SK-N-SH (cell line): Measurements from ENCODE around the gene PTCD2. TPM values are rescaled to one million over a fixed set of nuclear protein-coding genes. Genes with fewer than 3 reads are reported as not detected.

Experiments used
- CTCF ChIA-PET: fragments of 300-600, 350-600 bp; formaldehyde crosslinking; extraction: SDS; loops from one replicate; lab custom pipeline; 2021; lab: Yijun Ruan, JAX
- POLR2A ChIA-PET: fragments of 350-600 bp; sonication (Branson Sonifier 250); formaldehyde crosslinking; extraction: SDS; loops from one replicate; lab custom pipeline; 2020; ENCODE audit warnings: antibody characterized with exemption, inconsistent platforms; lab: Yijun Ruan, JAX
- DNase-seq: peaks from one replicate; pipeline ENCODE4 v3.0.0; 2012
- H2AFZ ChIP-seq: fragments of 200-600 bp; sonication (generic); 2 replicates; pipeline ENCODE4 v1.8.1; 2016; ENCODE audit warnings: antibody characterized with exemption, mild to moderate bottlenecking, low read depth
- H3F3A ChIP-seq: fragments of 200-600 bp; sonication (generic); replicated peaks from 2 replicates; pipeline ENCODE3; 2016; ENCODE audit warnings: antibody characterized with exemption, mild to moderate bottlenecking; ENCODE audit not compliant: insufficient read depth
- H3K27ac ChIP-seq, 2 experiments: fragments of 200-500 bp in 1 of 2; fragments of 200-600 bp in 1 of 2; sonication (Bioruptor generic) in 1 of 2; sonication (generic), shearing (Covaris generic) in 1 of 2; 2 replicates each; pipeline versions ENCODE4 v1.5.1 to v1.6.1; 2014 to 2016; ENCODE audit warnings: low read depth in 2 of 2, inconsistent platforms in 1 of 2, low read length in 1 of 2, mild to moderate bottlenecking in 1 of 2, mixed read lengths in 1 of 2
- H3K27me3 ChIP-seq: fragments of 200-600 bp; sonication (generic), shearing (Covaris generic); 2 replicates; pipeline ENCODE4 v1.6.1; 2016; ENCODE audit warnings: mixed run types; ENCODE audit not compliant: insufficient read depth
- H3K36me3 ChIP-seq, 2 experiments: fragments of 200-500 bp in 1 of 2; fragments of 200-600 bp in 1 of 2; sonication (Bioruptor generic) in 1 of 2; sonication (generic) in 1 of 2; replicated peaks in 1 of 2; 2 replicates each; pipeline versions ENCODE3 to v1.5.1; 2014 to 2016; ENCODE audit warnings: low read length in 1 of 2, mild to moderate bottlenecking in 1 of 2; ENCODE audit not compliant: insufficient read depth in 2 of 2, control insufficient read depth in 1 of 2
- H3K4me1 ChIP-seq, 2 experiments: fragments of 200-500 bp in 1 of 2; fragments of 200-600 bp in 1 of 2; sonication (Bioruptor generic) in 1 of 2; sonication (generic), shearing (Covaris generic) in 1 of 2; 2 replicates each; pipeline versions ENCODE4 v1.5.1 to v1.6.1; 2014 to 2016; ENCODE audit warnings: low read depth in 1 of 2, low read length in 1 of 2, mixed run types in 1 of 2; ENCODE audit not compliant: insufficient read depth in 2 of 2, control insufficient read depth in 1 of 2
- H3K4me2 ChIP-seq: fragments of 200-600 bp; sonication (generic), shearing (Covaris generic); 2 replicates; pipeline ENCODE4 v1.6.1; 2017; ENCODE audit warnings: mixed run types
- H3K4me3 ChIP-seq, 2 experiments: fragments of 200-500 bp in 1 of 2; fragments of 200-600 bp in 1 of 2; sonication (Bioruptor generic) in 1 of 2; sonication (generic), shearing (Covaris generic) in 1 of 2; 2 replicates each; pipeline versions ENCODE4 v1.5.1 to v1.8.1; 2014 to 2016; ENCODE audit warnings: low read depth in 2 of 2, inconsistent platforms in 1 of 2, low read length in 1 of 2, mild to moderate bottlenecking in 1 of 2, mixed read lengths in 1 of 2, moderate library complexity in 1 of 2
- H3K79me2 ChIP-seq: fragments of 200-600 bp; sonication (generic); 2 replicates; pipeline ENCODE4 v1.8.1; 2017; ENCODE audit warnings: mild to moderate bottlenecking; ENCODE audit not compliant: insufficient read depth
- H3K9ac ChIP-seq: fragments of 200-600 bp; sonication (generic); 2 replicates; pipeline ENCODE4 v1.6.1; 2017; ENCODE audit warnings: mixed run types
- H3K9me2 ChIP-seq: fragments of 200-600 bp; sonication (generic); 2 replicates; pipeline ENCODE4 v1.6.1; 2017; ENCODE audit warnings: mixed run types
- H3K9me3 ChIP-seq: fragments of 200-600 bp; sonication (generic); 2 replicates; pipeline ENCODE4 v1.6.1; 2017; ENCODE audit warnings: mixed run types, mild to moderate bottlenecking, moderate library complexity
- H4K20me1 ChIP-seq: fragments of 200-600 bp; sonication (generic); 2 replicates; pipeline ENCODE4 v1.6.1; 2017; ENCODE audit warnings: mild to moderate bottlenecking, mixed run types; ENCODE audit not compliant: insufficient read depth
- CTCF ChIP-seq: fragments of 200-600 bp; sonication (generic); IDR thresholded peaks from 2 replicates; pipeline ENCODE4 v1.6.1; 2017; ENCODE audit warnings: antibody characterized with exemption, mild to moderate bottlenecking, moderate library complexity
- EP300 ChIP-seq, 2 experiments: IDR thresholded peaks; 2 replicates each; pipeline versions ENCODE4 v1.4.0 to v1.6.1; 2012; ENCODE audit warnings: borderline replicate concordance in 1 of 2, low read depth in 1 of 2, low read length in 1 of 2
- FOXM1 ChIP-seq: IDR thresholded peaks from 2 replicates; pipeline ENCODE4 v1.4.0; 2012; ENCODE audit warnings: low read depth, mild to moderate bottlenecking
- GATA2 ChIP-seq: sonication (generic); formaldehyde crosslinking; IDR thresholded peaks from 2 replicates; pipeline ENCODE4 v1.5.0; 2020; ENCODE audit warnings: mild to moderate bottlenecking, missing genetic modification reagents
- MAX ChIP-seq: IDR thresholded peaks from 2 replicates; pipeline ENCODE4 v1.4.0; 2012; ENCODE audit warnings: low read depth
- MXI1 ChIP-seq: IDR thresholded peaks from 2 replicates; pipeline ENCODE4 v1.6.1; 2012; ENCODE audit warnings: mild to moderate bottlenecking, low read depth, low read length, improper control_type of control experiment
- NFIC ChIP-seq: IDR thresholded peaks from 2 replicates; pipeline ENCODE4 v1.4.0; 2012; ENCODE audit warnings: borderline replicate concordance
- PBX3 ChIP-seq: IDR thresholded peaks from 2 replicates; pipeline ENCODE4; 2012
- RCOR1 ChIP-seq: fragments of 150-350 bp; IDR thresholded peaks from 2 replicates; pipeline ENCODE4 v1.6.1; 2017; ENCODE audit warnings: antibody characterized with exemption, low read length
- SIN3A ChIP-seq: IDR thresholded peaks from 2 replicates; pipeline ENCODE4 v1.6.1; 2012; ENCODE audit warnings: low read depth, mild to moderate bottlenecking, low read length, moderate library complexity, borderline replicate concordance
- TCF12 ChIP-seq: IDR thresholded peaks from 2 replicates; pipeline ENCODE4 v1.4.0; 2012
- YY1 ChIP-seq: IDR thresholded peaks from 2 replicates; pipeline ENCODE4 v1.4.0; 2012; ENCODE audit warnings: low read depth, mild to moderate bottlenecking
- ZBTB33 ChIP-seq: IDR thresholded peaks from 2 replicates; pipeline ENCODE4 v1.4.0; 2012; ENCODE audit warnings: low read depth, borderline replicate concordance
- polyA plus RNA-seq, 3 experiments: library from polyadenylated mRNA; depleted of rRNA; stranded (reverse); fragments of >200 nt; gene quantifications; 2 replicates each; pipeline ENCODE4 v1.2.3, GENCODE V29; 2012

Gene PTCD2
- polyA plus RNA-seq, 1 of the 3 experiments (the other 2 are of a cell fraction) = 6.7 TPM

- ChIA-PET POLR2A (interaction anchor here (1.2 kb wide), 1 partner anchor 8 kb away, joined by 3 read pairs; the partner anchor contains the start of genes MRPS27 and PTCD2), CTCF (no interaction called here)
- H3K27ac ChIP-seq = no peak overlapping the region
- peak; percentile 72 for TF ChIP-seq TCF12
- TF ChIP-seq PBX3 = peak; percentile 83
- TF ChIP-seq RCOR1 = no peak
- peak in 1 of 2 experiments; percentile 51; a peak in 1 of 4 replicates for TF ChIP-seq EP300 (IDR thresholded peaks at IDR 0.05; ENCODE audit: borderline replicate concordance in 1 of 2, low read depth in 1 of 2, low read length in 1 of 2)
- TF ChIP-seq SIN3A = peak; percentile 64; the same call in 1 of the 2 replicates
- no peak for TF ChIP-seq ZBTB33
- no peak for TF ChIP-seq MXI1
- peak; percentile 71; the same call in 1 of the 2 replicates for TF ChIP-seq MAX
- TF ChIP-seq YY1 = peak; percentile 75; the same call in 1 of the 2 replicates
- TF ChIP-seq FOXM1 = no peak
- no peak for TF ChIP-seq GATA2 (CRISPR knock-in tag)
- TF ChIP-seq CTCF = peak; percentile 15; the same call in 1 of the 2 replicates
- peak; percentile 91 for TF ChIP-seq NFIC
- peaks cover 48 to 51% of the 10 kb centered on the region in 2 experiments for H3K36me3 ChIP-seq
- peaks cover 30% of the 10 kb centered on the region for H3F3A ChIP-seq
- no peak overlapping the region for H3K4me2 ChIP-seq
- 0 out of 2 replicates have a peak, but pooled peaks cover 5% of the 10 kb centered on the region for H3K79me2 ChIP-seq
- H2AFZ ChIP-seq = no peak overlapping the region
- DNase-seq = peak; percentile 12
- no peaks in the 10 kb centered on the region for H3K9me2 ChIP-seq
- peaks cover 7 to 10% of the 10 kb centered on the region in 2 experiments; a peak in 2 of 4 replicates for H3K4me1 ChIP-seq
- no peak overlapping the region for H3K4me3 ChIP-seq
- H4K20me1 ChIP-seq = no peaks in the 10 kb centered on the region
- H3K9me3 ChIP-seq = no peaks in the 10 kb centered on the region
- no peak overlapping the region for H3K9ac ChIP-seq
- no peaks in the 10 kb centered on the region for H3K27me3 ChIP-seq
Measured at GRCh38 chr5:72328172-72328571, 8.0 kb downstream of the PTCD2 start.
